Adrenal gland (tissue), 5 donors: Measurements from ENCODE around the gene TLNRD1.

Source experiments
- CTCF ChIP-seq, 6 experiments: fragments of 450-650 bp in 4 of 6; fragments of 200-600 bp in 2 of 6; sonication (generic) in 1 of 6; IDR thresholded peaks; 1 replicate in 5 of 6; 2 replicates in 1 of 6; pipeline versions ENCODE4 v1.5.1 to v1.8.0; 2016 to 2021; ENCODE audit warnings: antibody characterized with exemption in 6 of 6, mild to moderate bottlenecking in 2 of 6, moderate library complexity in 1 of 6
- POLR2A ChIP-seq, 2 donors: fragments of 450-650 bp; IDR thresholded peaks; one replicate each; pipeline ENCODE4 v1.6.1; 2017; ENCODE audit warnings: antibody characterized with exemption in 2 of 2, mild to moderate bottlenecking in 2 of 2, moderate library complexity in 1 of 2
- donor health status: DM: no; HTN: no; CAD: no.

- TF ChIP-seq CTCF (IDR thresholded peaks at IDR 0.05) (no peak), POLR2A (IDR thresholded peaks at IDR 0.05) (no peak)
Measured at GRCh38 chr15:81053621-81054020, 52.9 kb downstream of the TLNRD1 start.
